HG03520 (cell line): ENCODE measurements around the gene SART3.
"Not testable (repeated sequence)": the region's sequence is repeated elsewhere in the genome, so short reads cannot be mapped to it uniquely, and the experiment has no call there.

ENCODE experiments used
- ATAC-seq: cut with Tn5 transposase; IDR thresholded peaks from one replicate; pipeline ENCODE4 v1.9.1; 2021; ENCODE audit warnings: mild to moderate bottlenecking, moderate library complexity; ENCODE audit not compliant: unreplicated experiment

The SART3 gene

DNA sequence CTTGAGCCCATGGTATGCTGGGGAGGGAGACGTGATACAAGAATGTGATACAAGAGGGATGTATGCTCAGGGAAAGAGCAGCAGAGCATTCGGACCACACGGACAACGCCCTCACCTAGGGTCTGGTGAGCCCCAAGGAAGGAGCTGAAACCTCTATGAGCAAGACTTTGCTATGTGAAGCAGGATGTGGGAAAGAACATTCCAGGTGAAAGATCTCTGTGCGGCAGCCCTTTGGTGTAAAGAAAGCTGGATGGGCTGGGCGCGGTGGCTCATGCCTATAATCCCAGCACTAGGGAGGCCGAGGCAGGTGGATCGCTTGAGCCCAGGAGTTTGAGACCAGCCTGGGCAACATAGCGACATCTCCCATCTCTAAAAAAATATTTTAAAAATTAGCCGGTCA lies 62.8 kb downstream of the SART3 start:
- ATAC-seq, result no peak

DNA sequence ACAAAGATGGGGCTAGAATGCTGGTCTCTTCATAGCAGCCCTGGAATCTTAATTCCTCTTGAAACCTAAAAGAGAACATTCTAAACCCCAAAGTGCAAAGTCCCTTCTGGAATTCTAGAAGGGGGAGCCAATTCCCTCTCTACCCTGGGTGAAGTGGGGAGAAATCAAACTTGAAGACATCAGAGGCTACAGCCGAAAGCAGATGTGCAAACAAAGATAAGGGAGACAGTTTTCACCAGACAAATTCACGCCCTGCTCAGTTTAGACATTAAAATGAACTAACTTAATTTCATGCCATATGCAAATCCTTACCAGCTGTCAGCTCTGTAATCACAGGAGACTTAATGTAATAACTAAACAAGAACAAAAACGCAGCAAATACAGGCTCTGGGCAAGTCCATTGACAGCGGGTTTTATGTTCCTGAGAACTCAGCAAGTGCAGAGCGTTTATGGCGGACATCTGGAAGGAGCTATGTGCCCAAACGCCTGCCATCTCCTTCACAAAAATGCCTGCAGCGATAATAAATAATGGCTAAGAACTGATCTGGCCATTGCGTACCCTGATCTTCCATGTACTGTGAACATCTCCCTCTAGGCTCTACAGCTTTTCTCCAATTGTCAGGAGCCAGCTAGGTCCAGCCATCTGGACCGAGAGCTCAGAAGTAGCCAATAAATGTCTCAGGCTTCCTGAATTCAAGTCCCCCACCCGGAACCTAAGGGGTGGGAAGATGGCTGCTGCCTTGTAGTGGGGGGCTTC lies 65.0 kb downstream of the SART3 start:
- no peak for ATAC-seq

DNA sequence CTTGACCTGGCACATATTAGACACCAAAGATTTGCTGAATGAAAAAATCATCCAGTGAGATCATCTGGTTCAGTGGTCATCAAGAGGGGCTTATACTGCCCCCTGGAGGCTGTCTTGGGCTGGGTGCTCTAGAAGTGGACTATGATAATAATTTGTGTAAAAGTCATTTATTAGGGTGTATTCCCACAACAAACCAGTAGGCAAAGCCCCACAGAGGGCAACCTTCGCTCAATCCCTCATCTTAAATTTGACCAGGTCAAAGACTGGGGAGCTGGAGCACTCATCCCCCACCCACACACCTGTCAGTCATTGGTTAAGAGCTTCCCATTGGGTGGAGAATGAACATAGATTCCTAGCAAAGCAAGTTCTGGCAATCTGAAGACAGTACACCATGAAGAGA lies 65.9 kb downstream of the SART3 start:
- ATAC-seq, result no peak

DNA sequence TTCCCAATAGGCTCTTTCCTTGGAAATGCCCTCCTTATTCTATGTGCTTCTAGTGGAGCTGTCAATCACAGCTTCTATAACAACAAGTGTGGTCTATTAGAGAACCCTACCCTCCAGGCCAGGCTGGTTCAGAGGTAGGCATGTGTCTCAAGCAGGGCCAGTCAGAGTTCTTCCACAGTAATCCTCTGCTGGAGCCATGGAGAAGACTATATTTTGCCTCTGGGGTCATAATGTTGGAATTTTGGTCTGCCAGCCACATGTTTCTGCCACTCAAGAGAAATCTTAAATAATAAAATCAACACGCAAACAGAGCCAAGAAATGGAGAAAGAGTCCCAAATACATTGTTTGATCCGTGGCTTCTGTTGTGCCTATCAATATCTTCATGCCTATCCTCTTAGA lies 69.7 kb downstream of the SART3 start:
- no peak for ATAC-seq

DNA sequence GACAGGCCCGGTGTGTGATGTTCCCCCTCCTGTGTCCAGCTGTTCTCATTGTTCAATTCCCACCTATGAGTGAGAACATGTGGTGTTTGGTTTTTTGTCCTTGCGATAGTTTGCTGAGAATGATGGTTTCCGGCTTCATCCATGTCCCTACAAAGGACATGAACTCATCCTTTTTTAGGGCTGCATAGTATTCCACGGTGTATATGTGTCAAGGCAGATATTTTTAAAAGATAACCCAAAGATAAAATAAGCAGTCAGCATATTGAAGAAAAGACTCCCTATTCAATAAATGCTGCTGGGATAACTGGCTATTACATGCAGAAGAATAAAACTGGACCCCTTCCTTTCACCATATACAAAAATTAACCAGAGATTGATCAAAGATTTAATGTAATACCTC lies 73.9 kb downstream of the SART3 start:
- not testable (repeated sequence) for ATAC-seq

DNA sequence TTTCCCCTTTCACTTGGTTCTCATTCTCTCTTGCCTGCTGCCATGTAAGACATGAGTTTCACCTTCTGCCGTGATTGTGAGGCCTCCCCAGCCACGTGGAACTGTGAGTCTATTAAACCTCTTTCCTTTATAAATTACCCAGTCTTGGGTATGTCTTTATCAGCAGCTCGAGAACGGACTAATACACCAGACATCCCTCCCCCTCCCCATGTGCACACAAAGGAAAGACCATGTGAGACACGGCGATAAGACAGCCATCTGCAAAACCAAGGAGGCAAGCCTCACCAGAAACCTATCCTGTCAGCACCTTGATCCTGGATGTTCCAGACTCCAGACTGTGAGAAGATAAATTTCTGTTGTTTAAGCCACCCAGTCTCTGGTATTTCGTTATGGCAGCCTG lies 75.6 kb downstream of the SART3 start:
- not testable (repeated sequence) for ATAC-seq

DNA sequence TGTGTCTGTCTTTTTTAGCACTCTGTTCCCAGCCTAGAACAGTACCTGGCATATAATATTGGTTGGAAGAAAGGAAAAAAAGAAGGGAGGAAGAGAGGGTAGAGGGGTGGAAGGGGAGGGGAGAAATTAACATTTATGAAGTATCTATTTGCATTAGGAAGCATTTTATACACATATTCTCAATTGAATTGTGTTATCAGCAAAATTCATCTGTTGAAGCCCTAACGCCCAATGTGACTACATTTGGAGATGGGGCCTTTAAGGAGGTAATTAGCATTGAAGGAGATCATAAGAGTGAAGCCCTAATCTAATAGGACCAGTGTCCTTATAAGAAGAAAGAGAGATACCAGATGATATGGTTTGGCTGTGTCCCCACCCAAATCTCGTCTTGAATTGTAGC lies 76.1 kb downstream of the SART3 start:
- ATAC-seq, result no peak

DNA sequence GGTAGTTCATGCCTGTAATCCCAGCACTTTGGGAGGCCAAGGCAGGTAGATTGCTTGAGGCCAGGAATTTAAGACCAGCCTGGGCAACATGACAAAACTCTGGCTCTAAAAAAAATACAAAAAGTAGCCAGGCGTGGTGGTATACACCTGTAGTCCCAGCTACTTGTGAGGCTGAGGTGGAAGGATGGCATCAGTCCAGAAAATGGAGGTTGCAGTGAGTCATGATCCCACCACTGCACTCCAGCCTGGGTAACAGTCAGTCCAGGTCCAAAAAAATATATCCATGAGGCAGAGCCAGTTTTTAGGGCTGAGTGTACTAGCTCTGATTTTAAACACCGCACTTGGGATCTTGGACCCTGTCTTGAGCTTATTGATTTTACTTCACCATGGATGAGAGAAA lies 76.5 kb downstream of the SART3 start:
- ATAC-seq, result no peak

DNA sequence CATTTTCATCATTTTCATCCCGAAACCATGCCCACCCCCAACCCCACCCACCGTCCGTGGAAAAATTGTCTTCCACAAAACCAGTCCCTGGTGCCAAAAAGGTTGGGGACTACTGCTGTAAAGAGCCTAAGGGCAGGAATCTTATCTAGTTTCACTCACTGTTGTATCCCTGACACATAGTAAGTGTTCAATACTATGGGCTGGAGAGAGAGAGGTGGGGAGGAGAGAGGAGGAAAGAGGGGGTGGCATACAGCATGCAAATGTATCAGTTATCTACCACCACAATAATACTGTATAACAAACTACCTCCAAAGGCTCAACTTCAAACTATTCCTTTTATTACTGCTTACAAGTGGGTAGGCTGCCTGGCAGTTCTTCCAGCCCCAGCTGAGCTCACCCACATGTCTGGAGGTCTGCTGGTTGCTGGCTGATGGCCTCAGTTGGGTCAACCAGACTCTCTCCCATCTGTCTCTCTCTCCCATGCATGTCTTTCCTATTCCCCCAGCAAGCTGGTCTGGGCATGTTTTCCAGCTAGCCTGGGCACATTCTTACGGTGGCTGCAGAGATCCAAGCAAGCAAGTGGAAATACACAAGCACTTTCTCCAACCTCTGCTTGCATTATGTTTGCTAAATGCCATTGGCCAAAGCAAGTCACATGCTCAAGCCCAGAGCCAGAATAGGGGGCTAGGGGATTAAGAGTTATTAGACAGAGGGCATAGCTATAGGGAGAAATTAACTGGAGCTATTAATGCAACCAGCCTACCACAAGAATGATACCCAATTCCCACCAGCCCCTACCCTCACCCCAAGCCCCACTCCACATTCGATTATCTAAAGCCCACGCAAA lies 77.5 kb downstream of the SART3 start:
- ATAC-seq, result no peak

DNA sequence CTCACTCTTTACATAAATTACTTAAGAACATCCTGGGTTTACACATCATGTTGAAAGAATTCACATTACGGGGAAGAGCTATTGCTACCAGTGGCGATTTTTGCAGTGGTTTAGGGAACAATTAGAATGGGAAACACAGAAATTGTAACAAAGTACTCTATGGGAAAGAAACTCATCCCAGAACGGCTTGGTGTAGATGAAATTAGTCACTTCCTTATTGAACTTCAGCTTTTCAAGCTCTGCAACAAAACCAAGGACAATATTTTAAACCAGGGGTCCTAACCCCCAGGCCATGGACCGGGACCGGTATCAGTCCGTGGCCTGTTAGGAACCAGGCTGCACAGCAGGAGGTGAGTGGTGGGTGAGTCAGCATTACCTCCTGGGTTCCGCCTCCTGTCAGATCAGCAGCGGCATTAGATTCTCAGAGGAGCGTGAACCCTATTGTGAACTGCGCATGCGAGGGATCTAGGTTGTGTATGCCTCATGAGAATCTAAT lies 78.2 kb downstream of the SART3 start:
- no peak for ATAC-seq

DNA sequence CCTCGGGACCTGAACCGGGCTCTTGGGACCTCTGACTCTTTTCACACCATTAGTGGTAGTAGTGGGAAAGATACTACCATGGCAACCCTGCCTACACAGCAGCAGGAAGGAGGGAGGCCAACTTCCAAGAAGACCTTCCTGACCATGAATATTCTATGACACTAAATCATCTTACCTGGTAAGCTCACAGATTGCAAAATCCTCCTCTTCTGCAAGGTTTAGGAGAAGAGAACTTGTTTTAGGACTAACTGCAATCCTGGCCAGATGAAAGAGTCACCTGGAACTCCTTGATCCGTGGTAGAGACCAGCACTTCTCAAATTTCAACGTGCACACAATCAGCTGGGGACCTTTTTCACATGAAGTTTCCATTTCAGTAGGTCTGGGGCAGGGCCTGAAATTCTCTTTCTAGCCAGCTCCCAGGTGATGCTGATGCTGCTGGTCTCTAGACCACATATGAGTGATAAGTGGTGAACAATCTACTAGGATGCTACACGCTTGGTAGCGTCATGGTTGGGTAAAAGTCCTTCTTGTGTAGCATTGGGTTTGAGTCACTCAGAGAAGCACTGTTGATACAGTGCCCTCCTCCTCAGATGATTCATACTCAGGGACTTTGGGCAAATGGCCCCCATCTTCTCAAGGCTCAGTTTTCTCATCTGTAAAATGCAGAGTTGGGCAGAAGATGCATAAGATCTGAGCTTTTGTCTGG lies 81.5 kb downstream of the SART3 start:
- ATAC-seq, result no peak

DNA sequence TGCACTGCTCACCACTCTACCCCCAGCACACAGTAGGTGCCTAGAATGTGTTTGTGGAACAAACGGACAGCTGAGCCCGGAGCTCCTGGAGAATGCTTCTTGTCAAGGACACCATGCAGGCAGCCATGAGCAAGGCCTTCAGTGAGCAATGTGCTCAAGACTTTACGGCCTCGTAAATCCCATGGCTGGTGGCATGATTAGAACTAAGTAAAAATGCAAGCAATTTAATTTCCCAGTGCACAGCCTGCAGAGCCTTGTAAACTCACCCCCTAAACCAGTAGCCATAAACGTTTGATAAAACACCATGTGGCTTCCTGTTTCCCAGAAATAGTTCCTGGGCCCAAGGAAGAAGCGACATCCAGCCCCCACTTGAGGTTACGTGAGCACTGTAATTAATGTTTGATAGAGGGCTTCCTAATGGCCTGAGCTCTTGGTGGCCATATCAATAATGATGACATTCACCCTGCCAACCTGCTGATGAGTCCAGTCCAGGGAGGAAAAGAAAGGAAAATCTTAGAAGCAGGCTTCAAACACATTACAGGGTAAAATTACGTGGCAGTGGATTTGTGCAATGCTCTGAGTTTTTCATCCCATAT lies 82.3 kb downstream of the SART3 start:
- no peak for ATAC-seq

DNA sequence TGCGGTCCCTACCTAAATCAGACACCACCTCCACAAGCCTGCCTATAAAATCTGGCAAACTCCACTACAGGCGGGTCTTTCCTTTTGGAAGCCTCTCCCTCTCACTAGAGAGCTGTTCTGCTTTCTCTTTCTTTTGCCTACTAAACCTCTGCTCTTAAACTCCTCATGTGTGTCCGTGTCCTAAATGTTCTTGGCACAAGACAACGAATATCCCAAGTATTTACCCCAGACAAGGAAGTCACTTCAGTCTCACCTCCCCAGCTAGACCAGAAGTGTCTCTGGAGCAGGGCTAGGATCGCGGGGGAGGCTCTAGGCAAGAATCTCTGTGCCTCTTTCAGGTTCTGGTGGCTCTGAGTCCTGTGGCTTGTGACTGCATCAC lies 83.1 kb downstream of the SART3 start:
- ATAC-seq, result no peak

DNA sequence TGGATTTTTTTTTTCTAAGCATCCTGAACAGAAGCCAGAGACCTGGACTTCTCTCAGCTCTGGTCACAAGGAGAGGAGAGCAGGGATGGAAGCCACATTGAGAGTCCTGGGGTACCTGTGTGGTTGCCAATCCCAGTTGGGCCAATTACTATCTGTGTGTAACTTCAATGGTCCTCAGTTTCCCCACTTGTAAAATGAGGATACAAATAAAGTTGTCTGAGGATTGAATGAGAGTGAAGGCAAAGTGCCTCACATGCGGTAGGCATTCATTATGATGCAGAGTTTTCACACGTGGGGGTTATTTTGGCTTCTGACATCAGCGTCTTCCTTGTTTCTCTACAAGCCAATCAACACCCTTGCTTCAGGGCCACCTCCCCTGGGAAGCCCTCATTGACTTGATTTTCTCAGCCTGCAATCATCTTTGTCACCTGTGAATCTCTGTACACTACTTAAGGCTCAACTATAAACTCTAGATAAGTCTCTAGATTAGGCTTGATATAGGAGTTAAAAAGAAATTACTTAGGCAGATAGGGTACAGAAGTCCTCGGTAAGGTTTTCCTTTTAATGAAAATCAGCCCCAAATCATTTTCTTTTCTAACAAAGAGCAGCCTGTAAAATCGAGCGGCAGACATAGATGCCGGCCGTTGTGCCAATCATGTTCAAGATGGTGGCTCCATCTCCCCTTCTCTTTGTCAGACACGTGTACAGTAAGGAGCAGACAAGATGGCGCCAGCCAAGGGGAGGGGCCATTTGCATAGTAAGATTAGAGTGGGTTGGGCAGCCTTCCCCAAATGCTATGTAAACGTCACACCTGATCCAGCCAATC lies 83.7 kb downstream of the SART3 start:
- no peak for ATAC-seq

DNA sequence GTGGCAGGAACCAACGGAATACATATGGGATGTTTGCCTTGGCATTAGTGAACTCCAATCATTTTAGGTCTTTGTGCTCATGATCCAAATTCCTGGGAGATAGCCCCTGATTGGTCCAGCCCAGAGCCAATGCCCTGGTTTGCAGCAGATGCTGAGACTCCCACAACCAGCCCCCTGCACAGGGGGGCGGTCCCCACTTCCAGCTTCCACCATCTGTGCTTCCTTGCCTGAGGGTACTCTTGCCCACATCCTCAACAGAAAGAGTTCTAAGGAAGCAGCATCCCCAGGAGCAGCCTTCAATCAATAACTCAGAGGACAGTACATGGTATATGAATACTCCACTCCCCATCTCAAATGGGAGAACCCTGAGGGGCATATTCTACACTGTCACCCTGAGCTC lies 85.6 kb downstream of the SART3 start:
- no peak for ATAC-seq

DNA sequence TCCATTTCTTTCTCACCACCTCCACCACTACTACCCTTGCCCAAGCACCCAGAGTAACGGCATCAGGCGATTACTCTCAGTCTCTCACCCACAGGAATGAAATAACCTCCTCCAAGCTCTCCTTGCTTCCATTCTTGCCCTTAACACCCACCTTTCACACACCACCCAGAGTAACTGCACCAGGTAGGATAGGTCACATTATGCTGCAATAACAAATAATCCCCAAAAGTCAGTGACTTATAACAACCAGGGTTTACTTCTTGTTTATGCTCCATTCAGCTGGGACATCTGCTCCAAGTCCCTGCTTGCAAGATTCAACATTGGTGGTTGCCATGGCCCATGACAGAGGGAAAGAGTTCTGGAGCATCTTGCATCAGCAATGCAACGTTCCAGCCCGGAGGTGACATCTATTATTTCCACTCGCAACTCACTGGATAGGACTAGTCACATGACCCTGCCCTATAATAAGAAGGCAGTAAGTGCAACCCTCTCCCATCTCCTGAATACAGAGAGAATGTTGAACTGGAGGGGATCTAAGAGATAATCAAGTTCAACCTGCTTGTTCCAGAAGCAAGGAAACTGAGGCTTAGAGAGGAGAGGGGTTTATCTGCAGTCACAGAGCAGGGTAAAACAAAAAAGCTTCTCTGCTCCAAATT lies 87.4 kb downstream of the SART3 start:
- no peak for ATAC-seq
